GM12873 (cell line): ENCODE results near the gene LRRC49.

Experiments used
- TF ChIP-seq, protein P1 (sequence below): IDR thresholded peaks from 2 replicates; pipeline ENCODE4 v1.5.1; 2012; ENCODE audit warnings: low read depth, mild to moderate bottlenecking, moderate library complexity, low read length, control low read depth; ENCODE audit not compliant: insufficient read depth; ENCODE audit errors: missing control alignments

The LRRC49 gene

DNA sequence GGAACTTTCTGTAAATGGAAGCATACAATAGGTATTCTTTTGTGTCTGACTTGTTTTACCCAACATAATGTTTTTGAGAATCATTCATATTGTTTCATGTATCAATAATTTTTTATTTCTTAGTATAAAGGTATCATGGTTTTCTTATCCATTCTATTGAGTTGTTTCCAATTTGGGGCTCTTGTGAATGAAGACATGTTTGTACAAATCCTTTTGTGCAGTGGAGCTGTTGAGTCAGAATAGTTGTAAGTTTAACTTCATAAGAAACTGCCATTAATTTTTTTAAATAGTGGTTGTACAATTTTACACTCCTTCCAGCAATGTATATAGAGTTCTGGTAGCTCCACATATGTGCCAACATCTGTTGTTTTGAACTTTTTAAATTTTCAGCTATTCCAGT, 163.5 kb downstream of the LRRC49 start:
- TF ChIP-seq, protein P1, sequence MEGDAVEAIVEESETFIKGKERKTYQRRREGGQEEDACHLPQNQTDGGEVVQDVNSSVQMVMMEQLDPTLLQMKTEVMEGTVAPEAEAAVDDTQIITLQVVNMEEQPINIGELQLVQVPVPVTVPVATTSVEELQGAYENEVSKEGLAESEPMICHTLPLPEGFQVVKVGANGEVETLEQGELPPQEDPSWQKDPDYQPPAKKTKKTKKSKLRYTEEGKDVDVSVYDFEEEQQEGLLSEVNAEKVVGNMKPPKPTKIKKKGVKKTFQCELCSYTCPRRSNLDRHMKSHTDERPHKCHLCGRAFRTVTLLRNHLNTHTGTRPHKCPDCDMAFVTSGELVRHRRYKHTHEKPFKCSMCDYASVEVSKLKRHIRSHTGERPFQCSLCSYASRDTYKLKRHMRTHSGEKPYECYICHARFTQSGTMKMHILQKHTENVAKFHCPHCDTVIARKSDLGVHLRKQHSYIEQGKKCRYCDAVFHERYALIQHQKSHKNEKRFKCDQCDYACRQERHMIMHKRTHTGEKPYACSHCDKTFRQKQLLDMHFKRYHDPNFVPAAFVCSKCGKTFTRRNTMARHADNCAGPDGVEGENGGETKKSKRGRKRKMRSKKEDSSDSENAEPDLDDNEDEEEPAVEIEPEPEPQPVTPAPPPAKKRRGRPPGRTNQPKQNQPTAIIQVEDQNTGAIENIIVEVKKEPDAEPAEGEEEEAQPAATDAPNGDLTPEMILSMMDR = no peak

DNA sequence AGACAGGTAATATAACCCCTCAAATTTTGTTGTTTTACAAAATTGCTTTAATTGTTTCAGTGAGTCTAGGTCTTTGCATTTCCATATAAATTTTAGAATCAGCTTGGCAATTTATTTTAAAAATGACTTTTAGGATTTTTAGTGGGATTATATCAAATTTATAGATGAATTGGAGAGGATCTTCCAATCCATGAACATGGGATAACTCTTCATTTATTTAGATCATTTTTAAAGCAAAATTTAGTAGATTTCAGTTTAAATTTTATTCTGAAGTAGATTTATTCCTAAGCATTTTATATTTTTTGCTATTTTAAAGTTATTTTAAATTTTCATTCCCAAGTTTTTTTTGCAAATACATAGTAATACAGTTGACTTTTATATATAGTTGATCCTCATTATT, 164.5 kb downstream of the LRRC49 start:
- TF ChIP-seq, protein P1 = no peak

DNA sequence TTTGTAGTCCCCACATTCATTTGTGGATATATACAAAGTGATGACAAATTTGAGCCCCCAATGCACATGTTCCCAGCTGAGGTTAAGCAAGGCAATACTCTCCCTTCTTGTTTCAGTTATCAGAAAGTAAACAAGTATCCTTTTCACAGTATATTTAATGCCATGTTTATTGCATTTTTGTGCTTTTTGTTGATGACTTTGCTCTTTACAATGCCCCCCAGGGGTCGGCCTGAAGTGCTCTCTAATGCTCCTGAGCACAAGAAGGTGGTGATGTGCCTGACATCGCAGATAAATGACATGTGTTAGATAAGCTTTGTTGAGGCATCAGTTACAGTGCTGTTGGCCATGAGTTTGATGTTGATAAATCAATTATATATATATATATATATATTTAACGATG, 165.0 kb downstream of the LRRC49 start:
- TF ChIP-seq, protein P1 = no peak

DNA sequence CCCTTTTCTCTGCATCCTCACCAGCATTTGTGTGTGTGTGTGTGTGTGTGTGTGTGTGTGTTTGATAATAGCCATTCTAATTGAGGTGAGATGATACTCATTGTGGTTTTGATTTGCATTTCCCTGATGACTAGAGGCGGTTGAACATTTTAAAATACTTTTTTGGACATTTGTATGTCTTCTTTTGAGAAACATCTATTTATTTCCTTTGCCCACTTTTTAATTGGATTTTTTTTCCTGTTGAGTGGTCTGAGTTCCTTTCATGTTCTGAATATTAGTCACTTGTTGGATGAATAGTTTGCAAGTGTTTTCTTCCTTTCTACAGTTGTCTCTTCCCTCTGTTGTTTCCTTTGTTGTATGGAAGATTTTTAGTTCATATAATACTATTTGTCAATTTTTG, 168.4 kb downstream of the LRRC49 start:
- TF ChIP-seq, protein P1 = no peak

DNA sequence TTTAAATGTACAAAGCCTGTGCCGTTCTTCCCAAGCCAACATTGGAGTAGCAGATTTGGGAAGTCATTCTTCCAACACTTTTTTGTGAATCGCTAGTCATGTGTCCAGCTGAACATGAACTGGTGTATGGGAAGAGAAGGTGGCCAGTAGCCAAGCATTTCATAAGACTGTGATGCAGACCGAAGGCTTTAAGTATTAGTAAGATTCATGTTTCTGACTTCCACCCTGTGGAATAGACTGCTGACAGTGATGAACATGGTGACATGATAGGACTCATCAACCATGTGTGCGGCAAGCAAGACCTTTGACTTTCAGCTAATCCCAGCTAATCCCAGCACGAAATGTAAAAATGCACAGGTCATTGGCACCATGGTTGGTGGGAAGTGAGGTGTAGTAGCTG, 174.4 kb downstream of the LRRC49 start:
- TF ChIP-seq, protein P1 = no peak

DNA sequence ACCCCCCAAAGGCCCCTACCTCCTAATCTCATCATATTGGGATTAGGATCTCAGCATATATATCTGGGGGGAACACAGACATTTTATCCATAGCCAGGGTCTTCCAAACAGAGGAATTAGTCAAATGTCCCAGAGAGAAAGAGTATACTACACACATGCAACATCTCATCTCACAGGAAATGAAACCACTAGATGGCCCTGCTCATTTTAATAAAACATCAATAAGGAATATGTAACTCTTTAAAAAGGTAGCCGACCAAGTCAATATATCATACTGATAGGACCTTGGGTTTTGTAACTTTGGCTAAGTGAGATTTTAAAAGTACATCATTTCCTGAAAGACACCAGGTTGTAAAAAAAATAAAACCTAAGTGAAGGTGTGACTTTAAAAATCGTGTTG, 177.1 kb downstream of the LRRC49 start:
- TF ChIP-seq, protein P1 = peak; percentile 8

DNA sequence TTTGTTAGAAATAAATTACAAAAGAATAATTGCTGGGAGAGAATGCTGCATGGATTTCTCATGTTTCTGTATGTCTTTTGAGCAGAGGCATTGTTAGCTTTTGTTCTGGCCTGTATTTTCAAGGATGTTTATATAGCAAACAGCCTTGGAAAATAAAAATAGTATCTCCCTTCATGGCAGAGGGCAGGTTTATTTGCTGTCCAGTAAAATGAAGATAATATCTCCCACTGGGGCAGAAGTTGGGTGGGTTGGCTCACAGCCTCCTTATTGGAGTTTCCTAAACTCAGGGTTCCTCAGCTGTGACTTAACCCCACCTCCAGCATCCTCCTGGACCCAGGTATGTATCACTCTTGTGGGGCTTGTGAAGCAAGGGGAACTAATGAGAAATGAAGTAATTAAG, 178.9 kb downstream of the LRRC49 start:
- TF ChIP-seq, protein P1 = no peak
